HG03060 (cell line): Measurements from ENCODE around the gene CCDC47.
"Not testable (repeated sequence)": the region's sequence is repeated elsewhere in the genome, so short reads cannot be mapped to it uniquely, and the experiment has no call there.

ENCODE experiments used
- ATAC-seq: cut with Tn5 transposase; IDR thresholded peaks from one replicate; pipeline ENCODE4 v1.9.1; 2021; ENCODE audit warnings: low read depth, moderate number of reproducible peaks; ENCODE audit not compliant: unreplicated experiment

CCDC47 gene

DNA sequence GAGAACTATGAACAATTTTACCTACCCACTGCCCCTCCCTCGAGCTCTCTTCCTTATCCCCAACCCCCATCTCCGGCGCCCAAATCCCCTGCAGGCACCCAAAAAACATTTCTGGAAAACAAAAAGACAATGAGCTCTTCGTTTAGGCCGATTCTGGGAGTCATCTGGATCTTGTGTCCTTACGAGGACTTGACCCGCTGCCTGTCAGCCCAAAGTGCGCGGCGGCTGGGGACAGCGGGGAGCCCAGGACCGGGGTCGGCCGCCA lies 32.3 kb downstream of the CCDC47 start:
- no peak for ATAC-seq

DNA sequence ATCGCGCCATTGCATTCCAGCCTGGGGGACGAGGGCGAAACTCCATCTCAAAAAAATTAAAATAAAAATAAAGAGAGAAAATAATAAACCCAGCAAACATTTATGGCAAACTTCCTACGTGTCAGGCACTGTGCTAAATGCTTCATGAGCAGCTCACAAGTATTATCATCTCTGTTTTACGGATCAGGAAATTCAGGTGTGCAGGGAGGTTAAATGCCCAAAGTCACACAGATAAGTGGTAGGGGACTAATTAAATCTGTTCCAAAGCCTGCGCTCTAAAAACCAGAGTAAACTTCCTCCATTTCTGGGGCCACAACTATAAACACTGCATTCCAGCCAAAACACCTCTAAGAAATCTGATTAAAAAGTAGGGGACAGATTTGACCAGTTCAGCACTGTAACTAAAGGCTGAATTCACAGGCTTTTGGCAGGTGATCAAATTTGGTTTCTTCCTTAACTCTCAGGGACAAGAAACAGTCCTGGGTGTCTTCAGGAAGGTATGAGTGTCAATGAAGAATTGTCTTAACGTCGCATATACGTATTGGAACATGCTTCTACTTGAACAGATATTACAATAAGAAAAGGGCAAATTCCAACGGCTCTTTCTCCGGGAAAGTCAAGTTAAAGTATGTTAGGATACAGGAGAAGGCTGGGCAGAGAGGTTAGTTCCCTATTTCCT lies 32.8 kb downstream of the CCDC47 start:
- no peak for ATAC-seq

DNA sequence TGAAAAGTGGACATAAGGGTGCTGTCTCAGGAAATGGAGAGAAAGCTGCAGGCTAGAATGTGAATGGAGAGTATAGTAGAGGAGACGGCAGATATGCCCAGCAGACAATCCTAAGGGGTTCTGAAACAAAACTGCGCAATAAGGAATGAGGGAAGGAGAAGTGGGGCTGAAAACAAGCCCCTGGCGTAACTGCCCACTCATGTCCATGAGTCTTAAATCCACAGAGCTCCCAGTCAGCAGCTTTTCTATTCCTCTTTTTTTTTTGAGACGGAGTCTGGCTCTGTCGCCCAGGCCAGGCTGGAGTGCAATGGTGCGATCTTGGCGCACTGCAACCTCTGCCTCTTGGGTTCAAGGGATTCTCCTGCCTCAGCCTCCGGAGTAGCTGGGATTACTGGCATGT lies 37.7 kb downstream of the CCDC47 start:
- ATAC-seq: no peak

DNA sequence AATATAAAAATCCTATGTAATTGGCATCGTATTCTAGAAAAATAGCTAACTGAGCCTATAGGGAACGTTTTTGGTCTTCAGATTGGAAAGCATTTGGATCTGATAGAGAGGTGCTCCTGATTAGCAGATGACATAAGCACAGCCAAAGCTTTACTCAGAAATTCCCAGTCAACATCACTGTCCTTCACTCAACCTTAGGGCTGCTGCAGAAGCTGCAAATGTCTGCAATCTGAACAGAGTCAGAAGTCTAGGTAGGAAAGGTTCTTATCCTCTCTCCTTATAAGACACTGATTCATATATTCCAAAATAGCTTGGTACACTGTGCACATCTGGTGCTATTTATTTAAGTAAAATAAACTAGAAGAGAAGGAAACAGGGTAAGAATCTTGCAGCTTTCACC lies 51.0 kb downstream of the CCDC47 start:
- ATAC-seq: no peak

DNA sequence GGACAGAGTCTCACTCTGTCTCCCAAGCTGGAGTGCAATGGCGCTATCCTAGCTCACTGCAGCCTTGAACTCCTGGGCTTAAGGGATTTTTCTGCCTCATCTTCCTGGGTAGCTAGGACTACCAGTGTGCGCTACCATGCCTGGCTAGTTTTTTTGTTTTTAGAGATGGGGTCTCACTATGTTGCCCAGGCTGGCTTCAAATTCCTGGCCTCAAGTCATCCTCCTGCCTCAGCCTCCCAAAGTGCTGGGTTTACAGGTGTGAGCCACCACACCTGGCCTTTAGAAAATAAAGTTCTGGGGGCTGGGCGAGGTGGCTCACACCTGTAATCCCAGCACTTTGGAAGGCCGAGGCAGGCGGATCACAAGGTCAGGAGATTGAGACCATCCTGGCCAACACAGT lies 53.2 kb downstream of the CCDC47 start:
- not testable (repeated sequence) for ATAC-seq

DNA sequence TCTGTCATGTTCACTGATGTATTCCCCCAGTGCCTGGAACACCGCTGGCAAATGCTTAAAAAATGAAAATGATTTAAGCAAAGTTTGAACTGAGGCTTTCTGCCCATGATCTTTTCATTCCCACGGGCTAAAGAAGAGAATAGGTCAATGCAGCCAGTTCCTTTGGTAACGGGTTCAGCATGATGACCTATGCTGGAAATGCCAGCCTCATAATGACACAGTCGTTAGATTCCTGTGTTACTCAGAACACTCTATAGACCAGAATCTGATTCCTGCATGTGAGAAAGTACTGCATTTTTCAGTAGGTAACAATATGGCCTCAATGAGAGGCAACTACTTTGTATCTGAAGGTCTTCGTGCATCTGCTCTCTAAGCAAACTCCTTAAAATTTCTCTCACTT lies 54.4 kb downstream of the CCDC47 start:
- ATAC-seq: no peak

DNA sequence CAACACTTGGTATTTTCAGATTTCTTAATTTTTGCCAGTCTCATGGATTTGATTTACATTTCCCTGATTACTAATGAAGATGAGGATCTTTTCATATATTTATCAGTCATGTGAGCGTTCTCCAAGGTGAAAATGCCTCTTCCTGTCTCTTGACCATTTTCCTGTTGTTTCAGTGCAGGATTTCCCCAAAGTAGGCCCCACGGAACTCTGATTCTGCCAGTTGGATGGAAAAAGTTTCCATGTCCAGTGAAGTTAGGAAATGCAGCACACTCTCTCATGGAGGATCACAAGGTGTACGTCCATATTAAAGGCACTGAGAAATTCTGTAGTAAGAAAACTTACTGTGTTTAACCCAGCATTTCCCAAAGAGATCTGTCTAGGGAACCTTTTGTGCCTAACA lies 57.0 kb downstream of the CCDC47 start:
- no peak for ATAC-seq

DNA sequence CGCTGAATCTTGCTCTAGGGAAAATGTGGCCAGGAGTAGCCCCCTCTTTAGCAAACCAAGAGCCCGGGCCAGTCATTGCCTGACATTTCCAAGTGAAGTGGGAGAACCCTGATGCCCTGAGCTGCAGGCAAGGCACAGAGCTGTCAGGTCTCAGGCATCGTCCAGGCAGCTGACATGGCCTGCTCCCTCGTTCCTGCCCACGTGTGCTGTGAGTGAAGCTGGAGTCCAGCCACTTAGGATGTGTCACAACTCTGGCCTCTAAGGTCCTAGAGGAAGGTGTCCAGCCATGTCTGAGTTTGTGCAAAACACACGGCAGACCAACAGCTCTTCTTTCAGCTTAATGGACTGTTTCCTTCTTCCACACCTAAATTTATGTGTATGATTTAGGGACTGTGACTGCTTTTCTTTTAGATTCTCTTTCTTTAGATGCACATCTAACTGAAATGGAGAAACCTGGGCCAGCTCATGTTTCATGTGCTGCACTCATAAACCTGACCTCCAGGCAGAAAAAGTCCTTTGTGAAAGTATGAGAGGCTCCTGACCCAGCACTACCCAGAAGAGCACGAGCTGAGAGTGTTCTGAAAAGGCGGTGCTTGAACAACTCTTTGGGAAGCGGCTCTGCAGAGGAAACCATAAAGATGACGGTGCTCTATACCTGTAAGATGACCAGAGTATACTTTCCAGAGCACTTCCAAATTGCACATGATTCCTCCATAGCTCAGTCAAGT lies 58.7 kb downstream of the CCDC47 start:
- ATAC-seq: no peak

DNA sequence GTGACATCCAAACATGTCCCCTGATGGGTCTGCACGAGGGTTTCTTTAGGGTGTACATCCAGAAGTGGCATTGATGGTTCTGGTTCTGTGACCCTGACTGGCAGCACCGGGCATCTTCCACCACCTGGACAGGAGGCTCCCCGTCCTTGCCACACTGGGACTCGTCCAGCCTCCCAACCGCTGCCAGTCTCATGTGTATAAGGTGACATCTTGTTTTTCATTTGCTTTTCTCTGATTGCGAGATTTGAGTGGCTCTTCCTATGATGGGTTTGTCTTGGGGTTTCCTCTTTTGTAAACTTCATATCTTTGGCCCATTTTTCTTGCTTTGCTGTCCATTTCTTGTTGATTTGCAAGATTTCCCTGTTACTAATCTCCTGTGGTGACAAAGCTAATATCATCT lies 64.3 kb downstream of the CCDC47 start:
- ATAC-seq: no peak

DNA sequence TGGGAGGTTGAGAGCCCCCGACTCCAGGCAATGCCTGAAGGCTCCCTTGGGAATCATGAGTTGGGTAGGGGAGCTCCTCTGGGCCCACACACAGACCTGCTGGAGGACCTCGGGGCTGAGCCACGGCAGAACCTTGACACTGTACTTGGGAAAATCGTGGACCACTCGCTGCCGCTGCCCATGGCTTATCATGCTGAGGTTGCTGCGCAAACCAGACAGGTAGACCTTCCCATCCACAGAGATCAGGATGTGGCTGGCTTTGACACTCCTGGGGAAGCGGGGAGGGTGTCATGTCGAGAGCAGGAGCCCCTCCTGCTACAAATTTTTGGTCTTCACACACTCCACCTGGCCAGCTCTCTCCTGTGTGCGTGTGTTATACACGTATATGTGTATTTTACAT lies 66.2 kb downstream of the CCDC47 start:
- ATAC-seq: no peak

DNA sequence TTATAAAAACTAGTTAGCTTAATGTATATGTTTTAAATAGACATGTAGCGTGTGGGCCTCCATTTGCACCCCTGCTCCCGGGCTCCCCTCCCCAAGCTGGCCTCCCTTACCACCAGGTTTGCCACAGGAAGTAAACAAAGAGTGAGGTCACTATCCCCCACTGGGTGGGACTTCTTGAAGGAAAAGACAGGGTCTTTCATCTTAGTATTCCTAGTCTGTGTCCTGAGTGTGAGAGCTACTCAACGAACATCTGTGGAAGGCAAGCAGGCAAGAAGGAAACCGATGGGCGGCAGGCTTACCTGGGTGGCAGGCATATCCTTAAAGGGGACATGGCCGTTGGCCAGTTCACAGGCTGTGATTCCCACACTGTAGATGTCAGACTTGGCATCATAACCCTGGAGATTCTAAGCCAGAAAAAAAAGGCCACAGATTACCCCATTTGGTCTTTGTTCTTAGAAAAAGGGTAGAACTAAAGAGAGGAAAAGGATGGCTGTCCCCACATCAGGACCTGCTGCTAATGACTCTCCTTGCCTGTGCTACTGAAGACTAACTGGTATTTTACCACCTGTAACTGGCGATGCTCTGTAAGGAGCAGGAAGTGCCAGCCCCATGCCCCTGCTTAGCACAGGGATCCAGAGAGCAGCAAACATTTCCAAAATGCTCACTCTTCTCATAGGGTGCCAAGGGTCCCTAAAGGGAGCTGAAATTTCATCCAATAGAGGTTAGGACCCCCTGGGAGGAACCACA lies 66.9 kb downstream of the CCDC47 start:
- no peak for ATAC-seq

DNA sequence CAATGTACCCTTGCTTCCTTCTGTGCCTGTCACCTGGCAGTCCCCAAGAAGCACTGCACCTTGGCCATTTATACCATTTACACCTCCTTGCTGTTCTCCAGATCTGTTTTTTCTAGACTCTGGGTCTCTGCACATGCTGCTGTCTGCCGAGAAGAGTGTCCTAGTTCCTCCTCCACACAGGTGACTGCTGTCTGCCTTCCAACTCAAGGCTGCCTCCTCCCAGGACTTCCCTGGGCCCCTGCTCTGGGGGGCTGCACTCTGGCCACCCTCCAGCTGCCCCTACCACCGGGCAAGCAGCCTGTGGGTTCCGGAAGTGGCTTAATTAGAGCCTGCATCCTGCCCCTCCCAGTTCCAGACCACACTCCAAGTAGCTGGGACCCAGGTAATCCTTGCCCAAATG lies 67.7 kb downstream of the CCDC47 start:
- no peak for ATAC-seq

DNA sequence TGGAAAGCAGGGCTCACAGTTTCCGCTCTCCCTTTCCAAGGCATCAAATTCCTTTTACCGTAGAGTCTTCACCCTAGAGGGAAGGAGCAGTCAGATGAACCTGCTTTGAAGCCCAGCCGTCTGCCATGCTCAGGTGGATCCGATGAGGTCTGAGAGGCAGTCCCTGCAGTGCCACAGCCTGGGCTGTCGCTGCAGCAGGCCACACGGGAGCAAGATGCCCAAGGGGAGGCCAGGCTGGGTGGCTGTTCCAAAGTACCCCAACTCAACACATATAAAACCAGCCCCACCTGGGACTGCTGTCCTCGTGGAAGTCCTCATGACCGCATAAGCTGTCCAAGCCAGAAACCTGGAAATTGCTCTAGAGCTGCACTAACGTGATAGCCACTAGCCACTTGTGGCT lies 68.6 kb downstream of the CCDC47 start:
- no peak for ATAC-seq

DNA sequence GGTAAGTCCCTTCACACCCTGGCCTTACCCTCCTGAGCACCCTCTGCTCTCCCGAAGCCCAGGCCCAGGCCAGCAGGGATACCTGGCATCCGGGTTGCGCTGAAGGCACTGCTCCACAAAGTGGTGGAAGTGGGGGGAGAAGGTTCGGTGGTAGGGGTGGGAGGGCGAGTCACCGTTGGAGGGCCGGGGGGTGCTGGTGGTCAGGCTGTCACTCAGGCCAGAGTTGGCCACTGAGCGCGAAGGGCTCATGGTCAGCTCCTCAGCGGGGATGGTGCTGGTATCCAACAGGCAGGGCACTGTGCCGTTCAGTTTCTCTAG lies 69.2 kb downstream of the CCDC47 start:
- no peak for ATAC-seq

DNA sequence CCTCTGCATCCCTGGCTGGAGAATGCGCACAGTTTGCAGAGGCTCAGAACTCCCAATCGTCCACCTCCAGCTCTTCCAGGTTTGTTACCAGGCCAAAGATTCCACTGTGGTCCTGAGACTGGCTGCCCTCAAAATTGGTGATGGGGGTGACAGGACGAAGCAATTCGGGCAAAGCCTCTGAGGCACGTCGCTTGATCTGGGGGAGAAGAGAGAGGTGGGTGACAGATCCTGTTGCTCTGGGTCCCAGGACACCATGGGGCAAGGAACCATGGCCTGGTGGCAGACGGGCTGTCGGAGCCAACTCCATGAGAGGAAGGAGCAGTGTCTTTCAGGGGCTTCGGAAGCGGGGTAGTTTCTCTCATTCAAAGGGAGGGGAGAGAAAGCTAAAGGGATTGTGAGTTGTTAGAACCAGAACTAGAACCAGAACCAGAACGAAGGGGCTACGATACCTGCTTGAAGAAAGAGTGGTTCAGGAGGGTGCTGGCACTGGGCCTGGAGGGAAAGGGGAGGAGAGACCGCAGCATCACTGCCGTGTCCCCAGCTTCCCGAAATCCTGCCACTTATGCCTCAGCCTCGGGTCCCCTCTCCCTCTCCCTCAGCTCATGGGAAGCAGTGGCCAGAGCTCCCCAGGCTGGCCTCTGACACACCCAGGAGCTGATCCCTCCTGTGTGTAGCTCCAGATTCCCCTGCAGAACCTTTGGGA lies 69.7 kb downstream of the CCDC47 start:
- no peak for ATAC-seq

DNA sequence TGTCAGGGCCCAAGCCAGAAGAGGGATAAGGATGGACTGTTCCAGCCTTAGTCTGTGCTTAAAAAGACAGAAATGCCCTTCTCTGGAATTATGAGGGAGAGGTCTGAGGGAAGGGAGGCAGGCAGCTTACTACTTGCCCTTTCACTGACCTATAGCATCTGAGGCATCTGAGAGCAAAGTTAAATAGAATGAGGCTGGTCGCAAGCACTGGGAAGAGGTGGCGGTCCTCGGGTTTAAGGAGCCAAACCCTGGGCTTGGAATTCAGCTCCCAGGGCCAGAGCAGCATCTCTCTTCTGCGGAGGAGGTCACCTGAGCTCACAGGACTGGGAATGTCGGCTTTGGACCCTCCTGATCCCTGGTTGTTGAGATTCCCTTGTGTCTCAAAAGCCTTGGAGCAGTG lies 70.4 kb downstream of the CCDC47 start:
- no peak for ATAC-seq

DNA sequence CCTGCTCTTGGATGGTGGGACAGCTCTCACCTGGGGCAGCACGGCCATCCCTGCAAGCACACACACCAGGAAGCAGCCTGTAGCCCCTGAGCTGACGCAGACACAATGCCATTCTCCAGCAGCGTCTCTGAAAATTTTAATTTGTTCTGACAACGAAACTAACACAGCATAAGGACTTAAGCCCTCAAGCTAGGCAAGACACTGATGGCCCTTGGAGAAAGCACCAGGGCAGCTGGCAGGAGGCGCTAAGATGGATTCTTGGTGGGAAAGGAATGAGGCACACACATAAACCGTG lies 70.7 kb downstream of the CCDC47 start:
- ATAC-seq: no peak

DNA sequence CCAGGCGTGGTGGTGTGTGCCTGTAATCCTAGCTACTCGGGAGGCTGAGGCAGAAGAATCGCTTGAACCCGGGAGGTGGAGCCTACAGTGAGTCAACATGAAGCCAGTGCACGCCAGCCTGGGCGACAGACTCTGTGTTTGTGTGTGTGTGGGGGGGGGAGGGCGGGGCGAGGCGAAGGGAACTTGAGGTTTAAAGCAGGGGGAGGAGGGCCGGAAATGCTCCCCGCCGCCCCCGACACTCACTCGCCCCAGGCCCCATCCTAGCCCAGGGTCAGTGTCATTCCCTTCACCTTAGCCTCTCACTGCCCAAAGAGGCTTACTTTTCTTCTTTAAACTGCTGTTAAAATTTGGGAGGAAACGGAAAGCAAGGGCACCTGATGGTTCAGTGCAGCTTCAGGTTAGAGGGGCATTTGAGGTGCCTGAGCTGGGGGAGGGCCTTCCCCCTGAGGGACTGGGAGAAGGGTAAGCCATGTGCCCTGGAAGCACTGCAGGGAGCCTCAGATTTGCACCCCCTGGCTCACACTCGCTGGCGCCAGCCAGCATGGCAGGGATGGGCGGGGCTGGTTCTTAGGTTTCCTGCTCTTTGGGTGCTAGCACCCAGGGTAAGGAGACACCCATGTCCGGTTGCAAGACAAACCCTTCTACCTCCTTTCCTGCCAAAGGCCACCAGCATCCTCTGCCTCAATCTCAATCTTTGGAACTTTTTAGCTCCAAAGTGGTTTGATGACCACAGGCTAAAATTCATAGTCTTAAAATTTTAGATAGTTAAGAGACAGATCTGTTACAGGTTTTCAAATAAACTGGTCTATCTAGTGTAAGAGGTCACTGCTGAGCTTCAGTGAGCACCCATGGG lies 71.3 kb downstream of the CCDC47 start:
- ATAC-seq: no peak

DNA sequence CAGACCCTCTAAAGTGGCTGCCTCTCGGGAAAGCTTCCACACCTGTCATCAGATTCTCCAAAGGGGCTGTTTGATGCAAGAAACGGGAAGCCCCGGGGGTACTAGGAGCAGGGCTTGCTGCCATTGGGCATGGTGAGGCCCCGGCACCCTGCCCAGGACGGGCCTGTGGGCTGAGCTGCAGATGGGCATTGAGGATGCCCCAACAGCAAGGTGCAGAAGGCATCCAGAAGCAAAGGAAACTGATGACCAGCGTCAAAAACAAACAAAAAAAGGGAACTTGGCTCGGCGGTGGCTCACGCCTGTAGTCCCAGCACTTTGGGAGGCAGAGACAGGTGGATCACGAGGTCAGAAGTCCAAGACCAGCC lies 72.0 kb downstream of the CCDC47 start:
- ATAC-seq: no peak

DNA sequence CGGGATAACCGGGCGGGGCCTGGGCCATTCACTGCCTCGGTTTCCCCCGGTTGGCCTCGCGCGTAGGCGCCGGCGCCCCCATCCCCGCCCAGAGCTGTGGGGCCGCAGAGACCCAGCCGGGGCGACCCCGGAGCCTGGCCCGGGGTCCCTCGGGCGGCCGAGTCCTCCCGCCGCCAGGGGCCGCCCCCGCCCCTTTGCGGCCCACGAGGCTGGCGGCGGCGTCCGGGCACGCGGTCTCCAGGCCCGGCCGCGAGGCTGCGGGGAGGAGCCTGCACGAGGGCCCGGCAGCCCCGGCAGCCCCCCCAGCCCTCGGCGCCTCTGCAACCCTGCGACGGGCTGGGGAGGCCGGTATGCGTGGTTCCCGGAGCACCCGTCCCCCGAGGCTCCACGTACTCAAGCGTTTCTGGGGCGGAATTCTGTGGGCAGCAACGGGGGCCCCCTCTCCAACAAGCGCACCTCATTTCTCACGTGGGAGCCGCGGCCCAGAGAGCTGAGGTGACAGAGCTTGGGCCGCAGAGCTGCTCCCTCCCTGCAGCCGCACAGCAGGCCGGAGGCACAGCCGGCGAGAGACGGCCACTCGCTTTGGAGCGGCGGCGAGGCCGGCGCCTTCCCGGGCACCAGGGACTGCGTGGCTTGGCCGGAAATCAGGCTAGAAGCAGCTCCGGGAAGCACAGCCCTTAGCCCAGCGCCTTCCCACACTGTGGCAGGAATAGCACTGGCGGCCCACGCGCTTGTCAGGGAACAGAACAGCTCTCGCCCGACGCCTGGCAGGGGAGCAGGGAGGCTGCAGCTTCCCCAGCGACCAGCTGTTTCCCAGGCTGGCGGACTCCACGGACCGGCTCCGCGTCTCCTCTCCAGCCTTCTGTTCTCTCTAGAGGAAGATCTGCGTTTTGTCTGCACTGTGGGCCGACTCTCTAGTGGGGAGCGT lies 72.6 kb downstream of the CCDC47 start:
- no peak for ATAC-seq
